GM18873 (cell line): Measurements from ENCODE around the gene TPSAB1.

Experiments used
- ATAC-seq: cut with Tn5 transposase; IDR thresholded peaks from one replicate; pipeline ENCODE4 v1.9.1; 2021; ENCODE audit warnings: mild to moderate bottlenecking, moderate library complexity, moderate number of reproducible peaks; ENCODE audit not compliant: unreplicated experiment, low FRiP score

The TPSAB1 gene

DNA sequence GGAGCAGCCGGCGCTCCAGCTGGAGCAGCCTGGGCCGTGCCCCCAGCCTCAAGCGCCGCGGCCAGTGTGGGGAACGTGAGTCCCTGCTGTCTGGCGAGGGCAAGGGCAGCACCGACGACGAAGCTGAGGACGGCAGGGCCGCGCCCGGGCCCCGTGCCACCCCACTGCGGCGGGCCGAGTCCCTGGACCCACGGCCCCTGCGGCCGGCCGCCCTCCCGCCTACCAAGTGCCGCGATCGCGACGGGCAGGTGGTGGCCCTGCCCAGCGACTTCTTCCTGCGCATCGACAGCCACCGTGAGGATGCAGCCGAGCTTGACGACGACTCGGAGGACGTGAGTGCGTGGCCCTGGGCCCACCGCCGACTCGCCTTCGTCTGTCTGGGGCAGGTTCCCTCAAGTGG is 31.4 kb upstream of the TPSAB1 start:
- no peak for ATAC-seq

DNA sequence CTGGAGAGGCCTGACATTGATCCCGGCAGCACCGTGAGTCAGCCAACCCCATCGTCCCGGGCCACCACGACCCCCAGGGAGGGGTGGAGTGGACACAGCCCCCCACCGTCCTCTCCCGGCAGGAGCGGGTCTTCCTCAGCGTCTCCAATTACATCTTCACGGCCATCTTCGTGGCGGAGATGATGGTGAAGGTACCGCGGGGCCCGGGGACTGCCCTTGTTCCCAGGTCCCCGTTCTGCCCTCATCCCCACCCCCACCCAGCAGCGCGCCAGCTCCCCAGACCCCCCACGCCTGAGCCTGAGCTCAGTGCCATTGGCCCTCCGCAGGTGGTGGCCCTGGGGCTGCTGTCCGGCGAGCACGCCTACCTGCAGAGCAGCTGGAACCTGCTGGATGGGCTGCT is 30.0 kb upstream of the TPSAB1 start:
- no peak for ATAC-seq

DNA sequence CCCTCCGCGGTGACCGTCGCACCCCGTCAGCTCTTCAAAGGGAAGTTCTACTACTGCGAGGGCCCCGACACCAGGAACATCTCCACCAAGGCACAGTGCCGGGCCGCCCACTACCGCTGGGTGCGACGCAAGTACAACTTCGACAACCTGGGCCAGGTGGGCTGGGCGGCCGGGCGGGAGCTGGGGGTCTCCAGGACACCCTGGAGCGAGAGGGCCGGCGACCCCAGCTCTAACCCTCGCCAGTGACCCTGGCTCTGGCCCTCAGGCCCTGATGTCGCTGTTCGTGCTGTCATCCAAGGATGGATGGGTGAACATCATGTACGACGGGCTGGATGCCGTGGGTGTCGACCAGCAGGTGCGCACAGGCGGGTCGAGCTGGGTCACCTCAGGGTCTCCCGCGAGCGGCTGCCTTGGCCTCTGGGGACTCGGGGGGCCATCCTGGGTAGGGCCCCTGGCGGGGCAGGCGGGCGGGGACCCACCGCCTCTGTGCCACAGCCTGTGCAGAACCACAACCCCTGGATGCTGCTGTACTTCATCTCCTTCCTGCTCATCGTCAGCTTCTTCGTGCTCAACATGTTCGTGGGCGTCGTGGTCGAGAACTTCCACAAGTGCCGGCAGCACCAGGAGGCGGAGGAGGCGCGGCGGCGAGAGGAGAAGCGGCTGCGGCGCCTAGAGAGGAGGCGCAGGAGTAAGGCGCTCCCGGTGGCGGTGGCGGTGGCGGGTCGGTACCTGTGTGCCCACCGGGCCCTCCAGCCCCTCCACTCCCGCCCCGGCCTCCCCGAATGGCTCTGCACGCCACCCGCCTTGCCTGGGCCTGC is 28.8 kb upstream of the TPSAB1 start:
- ATAC-seq, result no peak

DNA sequence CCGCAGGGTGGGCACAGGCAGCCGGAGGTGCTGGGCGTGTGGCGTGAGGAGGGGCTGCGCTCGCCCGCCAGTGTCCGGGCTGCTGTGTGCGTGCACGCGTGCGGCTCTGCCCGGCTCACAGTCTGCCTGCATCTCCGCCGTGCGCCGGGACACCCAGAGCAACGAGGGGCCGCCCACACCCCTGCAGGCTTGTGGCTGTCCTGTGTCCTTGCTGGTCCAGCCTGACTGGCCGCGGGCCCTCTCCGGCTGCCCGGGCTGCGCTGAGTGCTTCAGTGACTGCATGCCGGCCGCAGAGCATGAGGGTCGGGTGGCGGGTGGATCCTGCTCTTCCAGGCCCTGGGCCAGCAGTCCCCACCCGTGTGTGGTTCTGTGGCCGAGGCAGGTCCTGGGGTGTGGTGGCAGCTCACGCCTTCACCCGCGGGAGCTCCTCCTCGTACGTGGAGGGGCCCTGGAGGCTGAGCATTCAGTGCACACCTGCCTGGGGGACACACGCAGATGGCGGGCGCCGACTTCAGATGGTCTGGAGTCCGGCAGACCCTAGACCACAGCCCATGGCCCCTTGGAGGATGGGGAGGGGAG is 27.8 kb upstream of the TPSAB1 start:
- ATAC-seq, result no peak

DNA sequence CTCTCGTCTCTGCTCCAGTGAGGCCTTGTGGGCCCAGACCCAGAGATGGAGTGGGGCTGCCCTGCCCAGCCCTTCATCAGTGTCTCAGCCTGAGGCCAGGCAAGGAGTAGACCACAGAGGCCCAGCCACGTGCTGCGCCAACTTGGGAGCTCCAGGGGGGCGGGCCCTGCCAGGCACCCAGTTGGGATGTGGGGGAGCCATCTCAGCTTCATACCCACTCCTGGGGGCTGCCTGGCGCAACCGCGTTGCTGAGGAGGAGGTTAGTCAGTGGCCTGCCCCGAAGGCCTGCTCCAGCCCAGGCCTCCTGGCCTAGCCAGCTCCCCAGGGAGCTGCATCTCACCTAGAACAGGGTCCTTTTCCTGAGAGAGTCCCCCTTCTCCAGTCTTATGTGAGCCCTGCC is 27.3 kb upstream of the TPSAB1 start:
- ATAC-seq, result no peak

DNA sequence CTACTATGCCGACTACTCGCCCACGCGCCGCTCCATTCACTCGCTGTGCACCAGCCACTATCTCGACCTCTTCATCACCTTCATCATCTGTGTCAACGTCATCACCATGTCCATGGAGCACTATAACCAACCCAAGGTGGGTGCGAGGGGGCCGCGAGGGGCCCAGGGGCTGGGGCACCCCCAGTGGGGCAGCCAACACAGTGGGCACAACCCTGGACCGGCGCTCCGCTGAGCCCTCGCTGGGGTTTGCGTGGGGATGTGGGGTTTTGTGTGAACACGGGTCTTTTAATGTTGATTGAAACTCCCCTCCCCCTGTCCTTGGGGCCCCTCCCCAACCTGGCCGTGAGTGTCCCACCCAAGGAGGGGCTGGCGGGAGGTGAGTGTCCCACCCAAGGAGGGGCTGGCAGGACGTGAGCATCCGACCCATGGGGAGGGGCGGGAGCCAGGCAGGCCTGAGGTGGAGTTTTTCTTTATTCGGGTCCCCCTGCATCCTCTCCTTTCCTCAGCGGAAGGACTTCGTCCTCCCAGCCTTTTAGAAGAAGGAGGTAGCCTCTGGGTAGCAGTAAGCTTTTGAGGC is 26.6 kb upstream of the TPSAB1 start:
- no peak for ATAC-seq

DNA sequence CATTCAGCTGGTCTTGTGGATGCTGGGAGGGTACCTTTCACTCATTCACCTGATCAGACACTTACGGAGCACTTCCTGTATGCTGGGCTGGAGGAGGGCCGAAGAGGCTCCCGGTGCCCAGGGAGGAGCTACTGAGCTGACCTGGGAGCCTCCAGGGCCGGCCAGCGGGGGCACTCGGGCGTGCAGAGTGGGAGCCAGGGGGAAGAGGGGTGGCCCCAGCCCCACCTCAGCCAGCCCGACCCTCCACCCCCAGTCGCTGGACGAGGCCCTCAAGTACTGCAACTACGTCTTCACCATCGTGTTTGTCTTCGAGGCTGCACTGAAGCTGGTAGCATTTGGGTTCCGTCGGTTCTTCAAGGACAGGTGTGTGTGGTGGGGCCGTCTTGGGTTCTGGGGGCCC is 25.8 kb upstream of the TPSAB1 start:
- no peak for ATAC-seq

DNA sequence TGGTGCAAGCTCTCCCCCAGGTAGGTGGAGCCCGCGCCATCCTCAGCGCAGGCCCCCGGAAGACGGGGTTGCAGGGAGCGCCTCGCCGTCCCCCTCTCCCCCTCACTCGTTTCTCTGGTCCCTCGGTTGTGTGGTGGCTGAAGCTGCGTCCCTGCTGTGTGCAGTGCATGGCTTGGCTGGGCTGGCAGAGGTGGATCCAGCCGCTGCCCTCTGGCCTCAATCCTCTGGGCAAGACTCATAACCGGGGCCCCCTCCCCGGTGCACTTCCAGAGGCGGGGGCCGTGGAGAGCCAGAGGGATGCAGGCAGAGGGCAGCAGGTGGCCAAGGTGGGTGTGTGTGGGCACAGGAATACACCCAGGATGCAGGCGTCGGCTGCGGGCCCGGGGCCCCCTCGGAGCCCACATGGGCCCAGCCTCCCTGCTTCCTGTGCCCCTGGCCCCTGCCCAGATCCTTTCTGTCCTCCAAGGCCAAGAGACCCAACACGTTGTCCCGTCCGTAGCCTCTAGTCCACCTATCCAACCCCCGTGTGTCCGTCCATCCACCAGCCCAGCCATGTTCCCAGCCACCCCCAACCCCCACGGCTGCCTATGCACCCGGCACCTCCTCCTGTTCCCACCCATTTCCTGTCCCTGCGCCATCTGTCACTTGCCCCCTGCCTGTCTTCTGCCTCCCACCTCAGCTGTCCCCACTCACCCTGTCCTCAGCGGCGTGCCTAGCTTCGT is 24.8 kb upstream of the TPSAB1 start:
- ATAC-seq, result no peak

DNA sequence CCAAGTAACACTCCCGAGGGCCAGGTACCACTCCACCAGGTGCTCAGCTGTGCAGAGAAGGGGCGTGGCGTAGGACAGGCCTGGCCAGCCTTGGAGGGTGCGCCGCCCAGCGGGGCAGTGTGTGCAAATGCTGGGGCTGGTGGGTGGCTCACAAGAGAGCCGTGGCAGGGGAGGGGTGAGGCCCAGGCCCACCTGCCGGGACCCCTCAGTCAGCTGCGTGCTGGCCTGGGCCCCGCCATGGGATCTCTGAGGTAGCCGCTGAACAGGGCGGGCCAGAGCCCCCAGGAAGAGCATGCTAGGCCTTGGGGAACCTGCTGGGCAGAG is 24.2 kb upstream of the TPSAB1 start:
- no peak for ATAC-seq

DNA sequence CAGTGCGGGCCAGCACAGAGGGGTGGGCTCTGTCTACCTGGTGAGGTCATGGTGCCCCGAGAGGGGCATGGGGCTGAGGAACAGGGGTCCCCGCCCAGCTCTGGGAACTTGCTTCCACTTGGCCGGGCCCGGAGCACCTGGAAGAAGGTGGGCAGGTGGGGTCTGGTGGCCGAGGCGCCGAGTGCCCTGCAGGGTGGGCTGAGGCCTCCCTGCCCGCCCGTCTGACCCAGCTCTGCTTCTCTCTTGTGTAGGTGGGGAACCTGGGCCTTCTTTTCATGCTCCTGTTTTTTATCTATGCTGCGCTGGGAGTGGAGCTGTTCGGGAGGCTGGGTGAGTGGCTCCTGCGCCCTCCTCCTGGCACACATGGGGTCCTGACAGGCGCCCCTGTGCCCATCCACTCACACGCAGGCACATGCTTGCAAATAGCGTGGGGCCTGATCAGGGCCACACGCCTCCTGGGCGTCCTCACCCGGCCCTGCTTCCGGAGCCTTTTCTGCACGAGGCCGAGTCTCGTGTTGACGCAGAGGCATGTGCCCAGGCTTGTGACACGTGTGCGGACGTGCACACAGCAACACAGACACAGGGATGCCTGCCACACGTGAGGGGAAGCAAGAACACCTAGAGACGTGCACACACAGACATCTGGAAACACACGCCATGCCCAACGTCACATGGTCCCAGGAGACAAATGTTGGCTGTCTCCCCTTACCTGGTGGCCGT is 23.7 kb upstream of the TPSAB1 start:
- ATAC-seq, result no peak

DNA sequence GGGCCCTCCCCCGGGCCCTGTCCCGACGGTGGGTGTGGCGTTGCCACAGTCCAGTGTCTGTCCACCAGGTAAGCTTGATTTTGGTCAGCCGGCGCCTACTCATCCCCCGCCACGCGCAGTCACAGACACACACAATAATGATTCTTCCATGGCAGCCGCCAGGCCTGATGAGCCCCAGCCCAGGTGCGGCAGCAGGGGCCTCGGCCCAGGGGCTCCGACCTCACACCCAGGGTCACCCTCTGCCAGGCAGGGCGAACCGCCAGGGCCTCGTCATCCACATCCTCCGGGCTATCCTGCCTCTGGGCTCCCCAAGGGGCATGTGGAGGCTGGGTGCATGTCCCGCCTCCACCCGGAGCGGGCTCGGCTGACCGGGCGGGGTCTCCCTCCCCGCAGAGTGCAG is 23.0 kb upstream of the TPSAB1 start:
- no peak for ATAC-seq

DNA sequence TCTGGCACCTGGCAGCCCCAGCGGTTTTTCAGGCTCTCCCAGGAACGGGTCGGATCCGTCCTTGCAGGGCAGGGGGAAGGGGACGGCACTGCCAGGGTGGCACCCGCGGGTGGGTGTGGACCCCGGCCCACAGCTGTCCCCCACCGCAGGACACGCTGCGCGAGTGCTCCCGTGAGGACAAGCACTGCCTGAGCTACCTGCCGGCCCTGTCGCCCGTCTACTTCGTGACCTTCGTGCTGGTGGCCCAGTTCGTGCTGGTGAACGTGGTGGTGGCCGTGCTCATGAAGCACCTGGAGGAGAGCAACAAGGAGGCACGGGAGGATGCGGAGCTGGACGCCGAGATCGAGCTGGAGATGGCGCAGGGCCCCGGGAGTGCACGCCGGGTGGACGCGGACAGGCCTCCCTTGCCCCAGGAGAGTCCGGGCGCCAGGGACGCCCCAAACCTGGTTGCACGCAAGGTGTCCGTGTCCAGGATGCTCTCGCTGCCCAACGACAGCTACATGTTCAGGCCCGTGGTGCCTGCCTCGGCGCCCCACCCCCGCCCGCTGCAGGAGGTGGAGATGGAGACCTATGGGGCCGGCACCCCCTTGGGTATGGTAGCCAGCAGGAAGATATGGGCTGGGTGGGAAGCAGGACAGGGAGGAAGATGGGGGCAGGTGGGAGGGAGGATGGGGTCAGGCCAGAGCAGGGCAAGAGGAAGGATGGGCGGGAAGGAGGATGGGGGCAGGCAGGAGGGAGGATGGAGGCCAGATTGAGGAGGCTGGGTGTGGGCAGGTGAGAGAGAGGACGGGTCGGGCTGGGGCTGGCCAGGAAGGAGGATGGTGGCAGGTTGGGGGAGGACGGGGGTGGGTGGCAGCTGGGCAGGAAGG is 22.2 kb upstream of the TPSAB1 start:
- ATAC-seq, result no peak

DNA sequence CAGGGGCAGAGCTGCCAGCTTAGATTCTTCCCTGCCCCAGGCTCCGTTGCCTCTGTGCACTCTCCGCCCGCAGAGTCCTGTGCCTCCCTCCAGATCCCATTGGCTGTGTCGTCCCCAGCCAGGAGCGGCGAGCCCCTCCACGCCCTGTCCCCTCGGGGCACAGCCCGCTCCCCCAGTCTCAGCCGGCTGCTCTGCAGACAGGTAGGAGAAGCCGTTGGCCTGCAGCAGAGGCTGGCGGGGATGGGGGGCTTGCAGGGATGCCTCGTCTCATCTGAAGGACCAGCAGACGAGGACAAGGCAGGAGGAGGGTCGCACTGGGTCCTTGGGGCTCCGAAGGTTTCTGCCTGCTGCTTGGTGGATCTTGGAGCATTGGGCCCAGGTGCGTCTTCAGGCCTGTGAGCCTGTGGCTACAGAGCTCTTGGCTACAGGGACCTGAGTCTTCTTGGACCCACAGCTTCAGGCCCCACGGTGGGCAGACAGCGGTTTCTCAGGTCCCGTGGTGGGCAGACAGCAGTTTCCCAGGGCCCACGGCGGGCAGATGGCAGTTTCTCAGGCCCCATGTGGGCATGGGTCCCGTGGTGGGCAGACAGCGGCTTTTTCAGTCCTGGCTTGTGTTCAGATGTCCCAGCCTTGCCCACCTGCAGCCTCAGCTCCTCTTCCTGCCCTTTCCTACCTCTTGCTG is 21.4 kb upstream of the TPSAB1 start:
- no peak for ATAC-seq

DNA sequence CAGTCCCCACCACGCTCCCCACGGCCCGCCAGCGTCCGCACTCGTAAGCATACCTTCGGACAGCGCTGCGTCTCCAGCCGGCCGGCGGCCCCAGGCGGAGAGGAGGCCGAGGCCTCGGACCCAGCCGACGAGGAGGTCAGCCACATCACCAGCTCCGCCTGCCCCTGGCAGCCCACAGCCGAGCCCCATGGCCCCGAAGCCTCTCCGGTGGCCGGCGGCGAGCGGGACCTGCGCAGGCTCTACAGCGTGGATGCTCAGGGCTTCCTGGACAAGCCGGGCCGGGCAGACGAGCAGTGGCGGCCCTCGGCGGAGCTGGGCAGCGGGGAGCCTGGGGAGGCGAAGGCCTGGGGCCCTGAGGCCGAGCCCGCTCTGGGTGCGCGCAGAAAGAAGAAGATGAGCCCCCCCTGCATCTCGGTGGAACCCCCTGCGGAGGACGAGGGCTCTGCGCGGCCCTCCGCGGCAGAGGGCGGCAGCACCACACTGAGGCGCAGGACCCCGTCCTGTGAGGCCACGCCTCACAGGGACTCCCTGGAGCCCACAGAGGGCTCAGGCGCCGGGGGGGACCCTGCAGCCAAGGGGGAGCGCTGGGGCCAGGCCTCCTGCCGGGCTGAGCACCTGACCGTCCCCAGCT is 20.3 kb upstream of the TPSAB1 start:
- ATAC-seq, result no peak

DNA sequence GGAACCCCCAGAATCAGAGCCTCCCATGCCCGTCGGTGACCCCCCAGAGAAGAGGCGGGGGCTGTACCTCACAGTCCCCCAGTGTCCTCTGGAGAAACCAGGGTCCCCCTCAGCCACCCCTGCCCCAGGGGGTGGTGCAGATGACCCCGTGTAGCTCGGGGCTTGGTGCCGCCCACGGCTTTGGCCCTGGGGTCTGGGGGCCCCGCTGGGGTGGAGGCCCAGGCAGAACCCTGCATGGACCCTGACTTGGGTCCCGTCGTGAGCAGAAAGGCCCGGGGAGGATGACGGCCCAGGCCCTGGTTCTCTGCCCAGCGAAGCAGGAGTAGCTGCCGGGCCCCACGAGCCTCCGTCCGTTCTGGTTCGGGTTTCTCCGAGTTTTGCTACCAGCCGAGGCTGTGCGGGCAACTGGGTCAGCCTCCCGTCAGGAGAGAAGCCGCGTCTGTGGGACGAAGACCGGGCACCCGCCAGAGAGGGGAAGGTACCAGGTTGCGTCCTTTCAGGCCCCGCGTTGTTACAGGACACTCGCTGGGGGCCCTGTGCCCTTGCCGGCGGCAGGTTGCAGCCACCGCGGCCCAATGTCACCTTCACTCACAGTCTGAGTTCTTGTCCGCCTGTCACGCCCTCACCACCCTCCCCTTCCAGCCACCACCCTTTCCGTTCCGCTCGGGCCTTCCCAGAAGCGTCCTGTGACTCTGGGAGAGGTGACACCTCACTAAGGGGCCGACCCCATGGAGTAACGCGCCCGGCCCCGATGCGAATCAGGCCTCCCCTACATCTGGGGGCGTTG is 19.5 kb upstream of the TPSAB1 start:
- no peak for ATAC-seq

DNA sequence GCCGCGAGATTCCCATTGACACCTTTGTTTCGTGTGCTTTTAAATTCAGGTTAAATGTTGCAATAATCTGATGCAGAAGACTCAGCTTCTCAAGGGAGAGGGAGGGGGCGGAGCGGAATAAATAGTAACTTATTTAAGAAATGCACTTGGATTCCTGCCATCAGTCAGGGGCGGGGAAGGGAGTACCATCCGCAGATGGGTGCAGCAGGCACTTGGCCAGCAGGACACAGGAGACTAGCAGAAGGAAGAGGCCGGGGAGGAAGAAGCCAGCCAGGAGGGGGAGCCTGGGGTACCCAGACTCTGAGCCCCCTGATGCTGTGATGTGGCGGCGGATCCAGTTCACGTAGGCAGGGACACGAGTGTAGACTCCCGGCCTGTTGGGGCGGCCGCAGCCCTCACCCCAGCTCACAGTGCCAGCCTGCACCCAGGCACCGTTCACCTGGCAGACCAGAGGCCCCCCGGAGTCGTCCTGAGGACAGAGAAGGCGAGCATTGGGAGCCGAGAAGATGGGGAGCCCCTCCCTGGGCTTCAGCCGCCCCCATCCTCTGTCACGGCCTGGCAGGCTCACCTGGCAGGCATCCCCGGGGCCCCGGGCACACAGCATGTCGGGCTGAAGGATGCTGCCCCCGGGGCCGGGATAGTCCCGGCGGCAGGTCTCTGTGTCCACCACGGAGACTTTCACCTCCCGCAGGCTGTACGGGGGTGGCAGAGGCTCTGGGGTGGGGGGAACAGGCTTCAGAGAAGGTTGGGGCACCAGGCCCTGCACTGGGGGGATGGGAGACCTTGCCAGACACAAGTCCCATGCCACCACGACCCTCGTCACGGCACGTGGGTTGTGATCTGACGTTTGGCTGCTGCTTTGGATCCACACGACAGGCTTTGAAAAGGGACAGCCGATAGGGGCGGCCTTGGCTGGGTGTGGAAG is 18.6 kb upstream of the TPSAB1 start:
- ATAC-seq, result no peak
